CD4-positive, alpha-beta memory T cell (primary cell): ENCODE measurements around the gene GPS2. TPM values are rescaled to one million over a fixed set of nuclear protein-coding genes. Genes with fewer than 3 reads are reported as not detected.

Source experiments
- CTCF ChIA-PET: fragments of 350-600 bp; sonication (Branson Sonifier 250); formaldehyde crosslinking; loops from one replicate; lab custom pipeline; 2021; ENCODE audit warnings: inconsistent platforms; ENCODE audit not compliant: partially characterized antibody; lab: Charles Lee
- POLR2A ChIA-PET: fragments of 350-600 bp; sonication (Branson Sonifier 250); formaldehyde crosslinking; loops from one replicate; lab custom pipeline; 2021; ENCODE audit not compliant: partially characterized antibody; lab: Charles Lee
- DNase-seq, 5 donors: peaks; one replicate each; pipeline versions ENCODE4 v3.0.0 to v3.0.0-alpha.2; 2020 to 2022; ENCODE audit warnings: mixed read lengths in 1 of 5
- H3K27ac ChIP-seq: one replicate; pipeline ENCODE4 v1.7.0; 2013; ENCODE audit warnings: low read depth, low read length
- H3K27me3 ChIP-seq: 2 replicates; pipeline ENCODE4 v1.7.0; 2013; ENCODE audit warnings: mild to moderate bottlenecking, low read length, moderate library complexity; ENCODE audit not compliant: insufficient read depth
- H3K36me3 ChIP-seq: 2 replicates; pipeline ENCODE4 v1.7.0; 2013; ENCODE audit warnings: mild to moderate bottlenecking, low read length, moderate library complexity; ENCODE audit not compliant: insufficient read depth
- H3K4me1 ChIP-seq: 2 replicates; pipeline ENCODE4 v1.7.0; 2013; ENCODE audit warnings: mild to moderate bottlenecking, low read length, moderate library complexity; ENCODE audit not compliant: insufficient read depth
- H3K4me3 ChIP-seq, 2 donors: one replicate each; pipeline ENCODE4 v1.7.0; 2013; ENCODE audit warnings: low read length in 2 of 2, mild to moderate bottlenecking in 1 of 2
- H3K9me3 ChIP-seq, 2 donors: one replicate each; pipeline ENCODE4 v1.7.0; 2013; ENCODE audit warnings: low read length in 2 of 2, control low read depth in 1 of 2; ENCODE audit not compliant: control insufficient read depth in 1 of 2
- H3K27ac Mint-ChIP-seq, 7 donors: one replicate each; pipeline ENCODE4 v1.8.0; 2020 to 2021; ENCODE audit warnings: mixed read lengths in 7 of 7, mild to moderate bottlenecking in 6 of 7, inconsistent platforms in 3 of 7, moderate library complexity in 3 of 7
- H3K27me3 Mint-ChIP-seq, 2 donors: one replicate each; pipeline ENCODE4 v1.8.0; 2020 to 2021; ENCODE audit warnings: mixed read lengths in 2 of 2
- H3K36me3 Mint-ChIP-seq, 2 donors: one replicate each; pipeline ENCODE4 v1.8.0; 2020 to 2021; ENCODE audit warnings: mixed read lengths in 2 of 2, inconsistent platforms in 1 of 2, mild to moderate bottlenecking in 1 of 2
- H3K4me1 Mint-ChIP-seq, 4 donors: one replicate each; pipeline ENCODE4 v1.8.0; 2020 to 2021; ENCODE audit warnings: mixed read lengths in 4 of 4, mild to moderate bottlenecking in 1 of 4
- H3K4me3 Mint-ChIP-seq, 8 donors: one replicate each; pipeline ENCODE4 v1.8.0; 2020 to 2021; ENCODE audit warnings: mixed read lengths in 8 of 8, mild to moderate bottlenecking in 7 of 8, moderate library complexity in 6 of 8, inconsistent platforms in 3 of 8
- H3K9me3 Mint-ChIP-seq, 8 donors: one replicate each; pipeline ENCODE4 v1.8.0; 2020 to 2021; ENCODE audit warnings: mixed read lengths in 8 of 8, mild to moderate bottlenecking in 5 of 8, inconsistent platforms in 3 of 8, moderate library complexity in 1 of 8
- intact Hi-C: fragments of 100-400 bp; cut with micrococcal nuclease; formaldehyde crosslinking; loops from one replicate; pipeline ENCODE4 v1.15.1; 2023
- polyA plus RNA-seq, 2 donors: library from polyadenylated mRNA; unstranded; fragments of 300-500 nt; fragmentation: Illumina TruSeq; gene quantifications; one replicate each; pipeline ENCODE4 v1.2.3, GENCODE V29; 2021
- total RNA-seq, 2 experiments: library from RNA; stranded (reverse); gene quantifications; one replicate each; pipeline ENCODE4 v1.2.3, GENCODE V29; 2021

GPS2 gene
- total and polyA plus RNA-seq, 4 experiments from 2014 or later, result 101 to 132 (median 123) TPM

DNA sequence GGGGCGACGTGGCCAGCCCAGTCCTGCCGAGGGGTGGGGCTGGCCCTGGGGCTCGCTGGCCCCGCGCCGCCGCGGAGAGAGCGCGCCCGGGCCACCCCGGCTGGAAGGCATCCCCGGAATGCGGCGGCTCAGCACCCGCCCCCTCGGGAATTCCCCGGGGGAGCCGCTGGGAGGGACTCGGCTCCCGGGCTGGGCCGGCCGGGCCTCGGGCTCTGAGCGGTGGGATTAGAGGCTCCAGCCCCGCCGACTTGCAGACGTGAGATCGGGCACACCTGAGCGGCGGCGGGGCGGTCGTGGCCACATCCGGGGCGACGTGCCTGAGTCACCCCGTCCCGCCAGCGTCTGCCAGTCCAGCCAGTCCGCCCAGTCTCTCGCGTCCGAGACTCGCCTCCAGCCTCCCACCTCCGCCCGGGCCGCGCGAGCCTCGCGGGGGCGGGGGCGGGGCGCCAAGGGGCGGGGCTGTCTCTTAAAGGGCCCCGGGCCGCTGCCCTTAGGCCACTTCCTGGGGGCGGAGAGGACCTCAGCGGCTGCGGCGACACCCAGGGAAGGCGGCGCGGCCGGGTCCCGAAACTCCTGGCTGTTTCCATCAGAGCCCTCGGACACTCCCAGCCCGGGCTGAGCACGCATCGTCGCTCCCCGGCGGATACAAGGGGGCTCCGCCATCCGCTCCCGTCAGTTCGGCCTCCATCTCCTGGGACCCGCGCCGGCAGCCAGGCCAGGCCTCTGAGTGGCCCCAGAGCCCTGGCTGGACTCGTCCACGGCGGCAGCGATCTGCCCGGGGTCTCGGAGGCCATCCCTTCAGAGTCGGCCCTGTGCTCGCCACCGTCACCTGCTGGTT, 36.7 kb upstream of the GPS2 start, which contains the start of gene KCTD11:
TSS of gene KCTD11 (plus strand) at position 498 of the 838 bp plus-strand sequence.
- Histone ChIP-seq H3K36me3 (peaks cover 25% of the 10 kb centered on the region), H3K27me3 (no peaks in the 10 kb centered on the region), H3K9me3 (no peaks in the 10 kb centered on the region), H3K4me1 (peaks cover 44% of the 10 kb centered on the region), H3K27ac (peak within 1 kb of the TSS; percentile 68), H3K4me3 (peak within 1 kb of the TSS; percentile 29 to 49)
- Mint-ChIP-seq H3K4me3 (peak within 1 kb of the TSS; percentile 80 to 95 (median 84)), H3K36me3 (peaks cover 4 to 29% of the 10 kb centered on the region in 2 donors), H3K4me1 (peaks cover 21 to 61% (median 40%) of the 10 kb centered on the region in 4 donors), H3K27me3 (no peaks in the 10 kb centered on the region), H3K9me3 (peaks cover 0 to 2% (median 0%) of the 10 kb centered on the region in 8 donors), H3K27ac (peak within 1 kb of the TSS; percentile 62 to 95 (median 87))
- ChIA-PET POLR2A (interaction anchor here (0.7 to 8.0 kb wide), 25 partner anchors 9 to 335 kb away, joined by 3 to 146 read pairs (median 5); partner anchors contain the start of genes ACAP1, GPS2, NEURL4 and POLR2A), CTCF (interaction anchor here (0.9 to 6.6 kb wide), 10 partner anchors 9 to 85 kb away, joined by 3 to 88 read pairs (median 6); partner anchors contain the start of genes ACAP1, FGF11, GPS2 and TMEM102)
- intact Hi-C loops, result loop anchor here (1.0 to 5.0 kb wide), 9 partner anchors 16 to 335 kb away; partner anchors contain the start of genes ACAP1, EIF5A, NEURL4 and PLSCR3
- DNase-seq, result peak; percentile 64 to 88 (median 68)

DNA sequence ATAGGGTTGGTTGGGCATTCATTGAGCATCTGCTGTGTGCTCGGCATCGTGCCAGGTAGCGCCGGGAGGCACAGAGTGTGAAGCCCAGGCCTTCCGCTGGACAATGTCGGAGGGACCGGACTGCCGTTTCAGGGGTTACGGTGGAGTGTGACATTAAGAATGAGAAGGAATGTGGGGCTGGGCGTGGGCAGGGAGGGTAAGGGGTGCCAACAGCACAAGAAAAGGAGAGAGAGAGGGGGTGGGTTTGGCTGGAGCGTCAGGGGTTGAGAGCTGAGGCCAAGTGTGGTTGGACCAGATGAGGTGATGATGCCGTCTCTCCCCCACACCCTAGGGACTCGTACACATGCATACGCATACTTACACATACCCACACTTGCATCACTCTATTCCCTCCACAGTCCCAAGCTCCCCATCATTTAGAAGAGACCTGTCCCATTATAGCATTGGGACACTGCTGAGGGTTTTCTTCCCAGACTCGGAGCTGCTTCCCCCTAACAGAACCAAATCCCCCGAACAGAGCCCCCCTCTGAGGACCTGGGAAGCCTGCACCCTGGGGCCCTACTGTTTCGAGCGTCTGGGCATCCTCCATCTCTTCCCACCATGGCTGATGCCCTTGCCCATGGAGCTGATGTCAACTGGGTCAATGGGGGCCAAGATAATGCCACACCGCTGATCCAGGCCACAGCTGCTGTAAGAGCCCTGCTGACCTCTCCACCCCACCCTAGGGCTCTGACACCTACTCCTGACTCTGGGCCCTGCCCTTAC, 33.5 kb upstream of the GPS2 start:
- peaks cover 0 to 2% (median 0%) of the 10 kb centered on the region in 8 donors for H3K9me3 Mint-ChIP-seq
- no peaks in the 10 kb centered on the region for H3K27me3 ChIP-seq
- ChIA-PET POLR2A (interaction anchor here (0.6 to 8.0 kb wide), 13 partner anchors 7 to 267 kb away, joined by 3 to 146 read pairs (median 4); partner anchors contain the start of genes ACAP1, FXR2, GPS2 and NEURL4), CTCF (interaction anchor here (1.2 to 4.7 kb wide), 6 partner anchors 7 to 88 kb away, joined by 3 to 58 read pairs (median 6); partner anchors contain the start of genes ACAP1, GPS2 and SLC2A4)
- H3K27ac ChIP-seq, result no peak overlapping the region
- H3K27me3 Mint-ChIP-seq, result no peaks in the 10 kb centered on the region
- H3K36me3 Mint-ChIP-seq, result peaks cover 17 to 53% of the 10 kb centered on the region in 2 donors
- peaks cover 18 to 56% (median 35%) of the 10 kb centered on the region in 4 donors for H3K4me1 Mint-ChIP-seq
- peak overlapping the region in 1 of 8 donors; percentile 24 for H3K4me3 Mint-ChIP-seq
- intact Hi-C loops, result no loop called here
- no peak for DNase-seq
- no peaks in the 10 kb centered on the region for H3K9me3 ChIP-seq
- no peak overlapping the region for H3K4me3 ChIP-seq
- peaks cover 30% of the 10 kb centered on the region for H3K4me1 ChIP-seq
- H3K36me3 ChIP-seq, result peaks cover 56% of the 10 kb centered on the region
- H3K27ac Mint-ChIP-seq, result peak overlapping the region in 4 of 7 donors; percentile 80 to 91 (median 82)

DNA sequence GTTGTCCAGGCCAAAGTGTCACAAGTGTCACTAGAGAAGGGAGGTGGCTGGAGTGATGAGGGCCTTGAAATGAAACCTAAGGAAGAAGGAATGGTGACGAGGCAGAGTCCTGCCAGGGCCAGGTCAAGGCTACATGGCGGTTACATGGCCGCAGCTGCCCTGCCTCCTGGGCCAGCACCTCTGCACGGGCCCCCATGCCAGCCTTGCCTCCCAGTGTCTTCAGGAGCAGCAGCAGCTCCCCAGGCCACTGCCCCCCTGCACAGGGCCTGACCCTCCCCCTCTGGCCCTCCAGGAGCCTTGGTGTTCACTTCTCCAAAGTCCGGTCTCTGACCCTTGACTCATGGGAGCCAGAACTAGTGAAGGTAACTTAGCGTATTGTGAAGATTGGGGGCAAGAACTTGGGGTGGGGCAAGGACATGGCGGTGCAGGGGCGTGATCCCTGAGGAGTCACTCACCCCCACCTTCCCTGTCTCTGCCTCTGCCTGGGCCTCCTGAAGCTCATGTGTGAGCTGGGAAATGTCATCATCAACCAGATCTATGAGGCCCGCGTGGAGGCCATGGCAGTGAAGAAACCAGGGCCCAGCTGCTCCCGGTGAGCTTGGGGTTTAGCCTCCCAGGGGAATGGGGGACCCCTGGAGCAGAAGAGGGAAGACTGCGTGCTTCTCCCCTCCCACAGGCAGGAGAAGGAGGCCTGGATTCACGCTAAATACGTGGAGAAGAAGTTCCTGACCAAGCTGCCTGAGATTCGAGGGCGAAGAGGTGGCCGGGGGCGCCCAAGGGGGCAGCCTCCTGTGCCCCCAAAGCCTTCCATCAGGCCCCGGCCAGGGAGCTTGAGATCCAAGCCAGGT, 32.7 kb upstream of the GPS2 start:
- H3K27ac Mint-ChIP-seq, result peak overlapping the region in 2 of 7 donors; percentile 70 to 91
- DNase-seq, result peak in 1 of 5 donors; percentile 35
- peaks cover 64% of the 10 kb centered on the region for H3K36me3 ChIP-seq
- no peak overlapping the region for H3K4me3 ChIP-seq
- POLR2A ChIA-PET, result interaction anchor here (0.9 to 8.0 kb wide), 9 partner anchors 11 to 209 kb away, joined by 3 to 146 read pairs (median 6); partner anchors contain the start of genes ACAP1, GPS2, NEURL4 and SLC2A4
- H3K4me1 Mint-ChIP-seq, result peaks cover 20 to 50% (median 33%) of the 10 kb centered on the region in 4 donors
- H3K27me3 Mint-ChIP-seq, result no peaks in the 10 kb centered on the region
- H3K36me3 Mint-ChIP-seq, result peaks cover 20 to 57% of the 10 kb centered on the region in 2 donors
- H3K9me3 ChIP-seq, result no peaks in the 10 kb centered on the region
- H3K9me3 Mint-ChIP-seq, result peaks cover 0 to 2% (median 0%) of the 10 kb centered on the region in 8 donors
- intact Hi-C loops, result no loop called here
- H3K4me1 ChIP-seq, result peaks cover 30% of the 10 kb centered on the region
- CTCF ChIA-PET, result interaction anchor here (1.3 to 4.7 kb wide), 4 partner anchors 10 to 89 kb away, joined by 3 to 58 read pairs (median 35); partner anchors contain the start of gene ACAP1
- H3K27ac ChIP-seq, result no peak overlapping the region
- H3K27me3 ChIP-seq, result no peaks in the 10 kb centered on the region
- no peak overlapping the region for H3K4me3 Mint-ChIP-seq

- H3K27me3 Mint-ChIP-seq, result no peaks in the 10 kb centered on the region
- H3K27ac Mint-ChIP-seq, result peak overlapping the region in 1 of 7 donors; percentile 40
- intact Hi-C loops, result loop anchor here (1.0 kb wide), 1 partner anchor 23 kb away; no protein-coding TSS in a partner anchor
- H3K4me1 Mint-ChIP-seq, result peaks cover 15 to 42% (median 27%) of the 10 kb centered on the region in 4 donors
- ChIA-PET CTCF (interaction anchor here (3.0 to 4.7 kb wide), 4 partner anchors 11 to 22 kb away, joined by 15 to 39 read pairs (median 31); partner anchors contain the start of genes ACAP1 and NEURL4), POLR2A (interaction anchor here (1.1 to 8.0 kb wide), 4 partner anchors 10 to 67 kb away, joined by 4 to 146 read pairs (median 39); partner anchors contain the start of genes ACAP1 and NEURL4)
- H3K4me3 ChIP-seq, result no peak overlapping the region
- no peak overlapping the region for H3K4me3 Mint-ChIP-seq
- peak in 1 of 5 donors; percentile 35 for DNase-seq
- H3K27me3 ChIP-seq, result no peaks in the 10 kb centered on the region
- H3K36me3 Mint-ChIP-seq, result peaks cover 20 to 63% of the 10 kb centered on the region in 2 donors
- H3K36me3 ChIP-seq, result peaks cover 70% of the 10 kb centered on the region
- no peaks in the 10 kb centered on the region for H3K9me3 ChIP-seq
- peaks cover 0 to 2% (median 0%) of the 10 kb centered on the region in 8 donors for H3K9me3 Mint-ChIP-seq
- no peak overlapping the region for H3K27ac ChIP-seq
- H3K4me1 ChIP-seq, result peaks cover 22% of the 10 kb centered on the region
These were observed 31.8 kb upstream of the GPS2 start for GRCh38 chr17:7346761-7347614.

GRCh38 chr17:7343250-7343649, 28.1 kb upstream of the GPS2 start:
- Histone ChIP-seq H3K36me3 (peaks cover 78% of the 10 kb centered on the region), H3K27ac (no peak overlapping the region), H3K4me3 (no peak overlapping the region), H3K4me1 (peaks cover 26% of the 10 kb centered on the region), H3K9me3 (no peaks in the 10 kb centered on the region), H3K27me3 (no peaks in the 10 kb centered on the region)
- POLR2A ChIA-PET, result interaction anchor here (0.9 to 3.6 kb wide), 3 partner anchors 11 to 307 kb away, joined by 3 to 22 read pairs (median 4); partner anchors contain the start of genes NEURL4 and SLC16A13
- Mint-ChIP-seq H3K27me3 (no peaks in the 10 kb centered on the region), H3K36me3 (peaks cover 34 to 64% of the 10 kb centered on the region in 2 donors), H3K4me3 (no peak overlapping the region), H3K9me3 (peaks cover 0 to 2% (median 0%) of the 10 kb centered on the region in 8 donors), H3K4me1 (peaks cover 14 to 42% (median 22%) of the 10 kb centered on the region in 4 donors), H3K27ac (peak overlapping the region in 2 of 7 donors; percentile 29 to 82)
- intact Hi-C loops, result no loop called here
- CTCF ChIA-PET, result interaction anchor here (1.2 to 3.9 kb wide), 5 partner anchors 13 to 33 kb away, joined by 3 to 31 read pairs (median 6); partner anchors contain the start of gene NEURL4
- no peak for DNase-seq
